Hematopoietic multipotent progenitor cell treated with erythropoietin and hydrocortisone succinate and interleukin-3 and kit ligand, for 8 days (in vitro differentiated cells): ENCODE measurements around the gene PRPSAP1.
A peak's percentile ranks its signal among the peaks of the same experiment; 100 is the strongest.
"Not testable (repeated sequence)": the region's sequence is repeated elsewhere in the genome, so short reads cannot be mapped to it uniquely, and the experiment has no call there.

Experiments used
- DNase-seq: peaks from one replicate; pipeline ENCODE4 v3.0.0-alpha.2; 2015

The PRPSAP1 gene

DNA sequence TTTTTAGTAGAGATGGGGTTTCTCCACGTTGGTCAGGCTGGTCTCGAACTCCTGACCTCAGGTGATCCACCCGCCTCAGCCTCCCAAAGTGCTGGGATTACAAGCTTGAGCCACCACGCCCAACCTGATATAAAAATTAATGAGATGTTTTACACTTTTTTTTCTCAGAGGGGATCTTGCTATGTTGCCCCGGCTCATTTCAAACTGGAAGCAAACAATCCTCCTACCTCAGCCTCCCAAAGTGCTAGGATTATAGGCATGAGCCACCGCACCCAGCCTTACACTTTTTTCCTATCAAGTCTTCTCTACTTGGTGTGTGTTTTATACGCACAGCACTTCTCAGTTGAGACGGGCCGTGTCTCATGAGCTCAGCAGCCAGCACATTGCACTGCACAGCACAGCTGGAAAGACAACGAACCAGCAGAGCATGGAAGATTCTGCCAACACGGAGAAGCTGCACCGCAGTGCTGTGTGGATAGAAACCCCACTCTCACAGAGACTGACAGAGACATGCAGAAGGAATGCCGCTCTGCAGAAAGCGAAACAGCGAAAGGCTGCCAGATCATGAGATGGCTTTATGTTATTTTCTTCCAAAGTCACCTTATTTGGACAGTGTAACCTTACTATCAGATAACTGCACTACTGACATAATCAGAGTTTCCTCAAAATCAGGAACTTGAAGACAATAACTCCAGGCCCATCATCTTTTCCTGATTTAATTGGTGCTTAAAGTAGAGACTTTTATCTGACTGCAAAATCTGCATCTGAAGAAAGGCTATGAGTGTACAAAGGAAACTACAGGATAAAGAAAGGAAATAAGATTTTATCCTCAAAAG, 39.1 kb downstream of the PRPSAP1 start:
- DNase-seq, result no peak

- no peak for DNase-seq
Measured at GRCh38 chr17:76312735-76313134, 41.0 kb downstream of the PRPSAP1 start.

DNA sequence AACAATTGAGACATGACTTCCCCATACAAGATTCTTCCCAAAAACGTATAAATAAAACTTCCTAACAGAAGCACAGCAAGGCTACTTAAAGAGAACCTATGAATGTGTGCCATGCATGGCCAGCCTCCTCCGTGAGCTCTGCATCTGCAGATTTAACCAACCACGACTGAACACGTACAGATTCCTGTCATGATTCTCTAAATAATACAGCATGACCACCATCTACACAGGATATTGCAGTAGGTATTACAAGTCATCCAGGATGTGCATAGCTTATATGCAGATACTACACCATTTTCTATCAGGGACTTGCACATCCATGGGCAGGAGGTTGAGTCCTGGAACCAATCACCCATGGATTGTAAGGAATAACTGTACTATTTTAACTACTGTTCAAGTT, 44.3 kb downstream of the PRPSAP1 start:
- no peak for DNase-seq

- DNase-seq, result no peak
Measured at GRCh38 chr17:76307966-76308338, 45.8 kb downstream of the PRPSAP1 start, which contains the start of gene QRICH2. TSS of gene QRICH2 (minus strand) at chr17:76308276. CDS start at chr17:76307998, 278 bp downstream.

DNA sequence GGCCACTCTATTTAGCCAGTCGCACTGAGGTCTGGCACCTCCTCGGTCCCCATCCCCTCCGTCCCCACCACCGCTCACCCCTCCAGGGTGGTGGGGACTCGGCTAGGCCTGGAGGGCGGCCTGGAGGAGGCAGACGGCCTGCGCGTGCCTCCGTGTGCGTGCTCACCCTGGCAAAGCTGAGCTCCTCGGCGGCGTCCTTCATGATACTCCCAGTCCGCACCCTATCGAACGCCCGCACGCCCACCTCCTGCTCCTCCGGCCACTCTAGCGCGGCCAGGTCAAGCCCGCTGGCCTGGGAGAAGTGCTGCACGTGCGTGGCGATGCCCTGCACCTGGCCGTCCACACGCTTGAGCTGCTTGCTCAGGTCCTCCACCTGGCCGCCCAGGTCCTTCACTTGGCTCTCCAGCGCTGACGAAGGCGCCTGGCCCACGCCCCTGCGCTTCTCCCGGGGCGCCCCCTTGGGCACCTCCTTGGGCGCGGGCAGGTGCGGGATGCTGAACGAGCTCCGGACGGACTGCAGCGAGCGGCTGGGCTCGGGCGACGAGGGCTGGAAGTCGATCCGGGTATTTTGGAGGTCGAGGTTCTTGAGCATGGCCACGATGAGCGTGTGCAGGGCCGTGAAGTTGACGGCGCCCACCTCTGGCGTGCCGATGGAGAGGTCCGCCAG, 46.3 kb downstream of the PRPSAP1 start:
- DNase-seq, result no peak

DNA sequence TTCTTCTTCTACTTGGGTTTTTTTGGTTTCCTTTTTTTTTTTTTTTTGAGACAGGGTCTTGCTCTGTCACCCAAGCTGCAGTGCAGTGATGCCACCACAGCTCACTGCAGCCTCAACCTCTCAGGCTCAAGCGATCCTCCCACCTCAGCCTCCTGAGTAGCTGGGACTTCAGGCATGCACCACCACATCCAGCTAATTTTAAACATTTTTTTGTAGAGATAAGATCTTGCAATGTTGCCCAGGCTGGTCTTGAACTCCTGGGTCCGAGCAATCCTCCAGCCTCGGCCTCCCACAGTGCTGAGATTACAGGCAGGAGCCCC, 48.6 kb downstream of the PRPSAP1 start:
- not testable (repeated sequence) for DNase-seq

- DNase-seq, result no peak
Measured at GRCh38 chr17:76304226-76305134, 49.2 kb downstream of the PRPSAP1 start.

GRCh38 chr17:76297436-76297835, 56.3 kb downstream of the PRPSAP1 start:
- DNase-seq, result no peak

DNA sequence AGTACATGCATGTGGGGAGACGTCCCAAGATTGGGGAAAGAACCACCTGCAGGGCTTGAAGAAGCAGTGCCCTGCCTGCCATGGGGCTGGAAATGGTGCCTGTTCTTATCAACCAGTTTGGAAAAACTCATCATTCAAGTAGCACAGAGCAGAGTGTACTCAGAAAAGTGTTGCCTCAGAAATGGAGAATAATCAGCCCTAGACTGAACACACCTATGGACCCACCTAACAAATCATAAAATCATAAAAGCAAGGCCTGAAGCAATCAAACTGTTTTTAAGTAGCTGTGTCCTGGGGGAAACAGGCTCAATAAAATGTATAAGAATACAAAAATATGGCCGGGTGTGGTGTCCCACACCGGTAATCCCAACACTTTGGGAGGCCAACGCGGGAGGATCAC, 56.8 kb downstream of the PRPSAP1 start:
- no peak for DNase-seq

DNA sequence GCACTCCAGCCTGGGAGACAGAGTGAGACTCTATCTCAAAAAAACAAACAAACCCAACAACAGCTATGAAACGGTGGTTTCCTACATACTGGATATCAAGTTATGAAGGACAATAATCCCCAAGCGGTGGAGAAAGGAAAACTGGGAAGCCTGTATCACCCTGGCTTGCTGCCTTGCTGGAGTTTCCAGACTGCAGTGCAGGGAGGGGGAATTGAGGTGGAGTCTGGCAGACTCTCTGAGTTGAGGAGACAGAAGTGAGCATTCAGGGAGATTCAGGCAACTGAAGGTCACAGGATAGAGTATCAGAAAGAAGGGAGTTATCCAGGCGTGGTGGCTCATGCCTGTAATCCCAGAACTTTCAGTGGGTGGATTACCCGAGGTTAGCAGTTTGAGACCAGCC, 57.5 kb downstream of the PRPSAP1 start:
- no peak for DNase-seq

DNA sequence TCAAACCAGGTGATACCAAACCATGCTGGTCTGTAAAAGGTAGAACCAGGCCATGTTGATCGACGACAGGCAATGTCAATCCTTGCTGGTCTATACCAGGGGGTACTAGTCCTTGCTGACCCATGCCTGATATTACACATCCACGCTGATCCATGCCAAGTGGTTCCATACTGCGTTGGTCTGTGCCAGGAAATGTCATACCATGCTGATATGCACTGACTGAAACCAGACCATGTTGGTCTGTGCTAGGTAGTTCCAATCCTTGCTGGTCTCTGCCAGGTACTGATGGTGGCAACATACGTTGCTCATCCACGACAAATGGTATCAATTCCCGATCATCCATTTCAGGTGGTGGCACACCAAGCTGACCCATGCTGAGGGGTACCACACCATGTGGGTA, 60.6 kb downstream of the PRPSAP1 start:
- no peak for DNase-seq

DNA sequence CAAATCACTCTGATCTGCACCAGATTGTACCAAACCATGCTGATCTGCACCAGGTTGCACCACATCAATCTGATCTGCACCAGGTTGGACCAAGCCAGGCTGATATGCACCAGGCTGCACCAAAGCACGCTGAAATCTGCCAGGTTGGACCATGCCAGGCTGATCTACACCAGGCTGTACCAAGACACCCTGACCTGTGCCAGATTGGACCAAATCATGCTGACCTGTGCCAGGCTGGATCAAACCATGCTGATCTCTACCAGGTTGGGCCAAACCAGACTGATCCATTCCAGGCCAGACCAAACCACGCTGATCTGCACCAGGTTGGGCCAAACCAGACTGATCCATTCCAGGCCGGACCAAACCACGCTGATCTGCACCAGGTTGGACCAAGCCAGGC, 61.1 kb downstream of the PRPSAP1 start:
- DNase-seq, result no peak

DNA sequence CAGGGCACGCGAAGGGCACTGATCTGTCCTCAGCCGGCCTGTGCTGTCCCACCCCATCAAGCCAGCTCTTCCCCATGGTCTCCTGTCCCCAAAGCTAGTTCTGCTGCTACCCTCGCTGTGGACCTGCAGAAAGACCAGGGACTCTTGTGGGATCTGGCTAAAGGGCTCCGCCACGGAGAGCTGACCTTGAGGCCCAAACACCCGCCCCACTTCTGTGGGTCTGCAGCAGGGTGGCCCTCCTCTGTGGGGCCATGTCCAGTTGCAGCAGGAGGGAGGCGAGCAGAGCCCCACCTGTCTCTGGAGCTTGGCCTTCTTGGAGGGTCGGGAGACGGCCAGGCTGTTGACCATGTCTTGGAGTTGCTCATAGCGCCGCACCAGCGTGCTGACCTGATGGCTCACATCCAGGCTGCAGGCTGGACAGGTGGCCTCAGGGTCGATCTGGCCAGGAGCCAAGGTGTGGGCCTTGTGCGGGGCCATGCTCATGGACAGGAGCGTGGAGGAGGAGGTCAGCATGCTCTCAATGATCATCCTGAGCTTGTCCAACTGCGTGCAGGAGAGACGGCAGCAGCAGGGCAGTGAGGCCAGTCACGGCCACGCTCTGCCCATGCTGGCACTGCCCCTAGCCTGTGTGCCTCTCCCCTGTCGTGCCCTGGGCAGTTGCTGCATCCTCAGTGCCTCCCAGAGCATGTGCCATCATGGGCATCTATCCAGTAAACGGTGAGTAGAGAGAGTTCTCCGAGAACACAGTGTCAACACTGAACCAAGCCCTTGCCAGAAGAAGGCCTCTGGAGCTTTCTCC, 71.9 kb downstream of the PRPSAP1 start:
- DNase-seq, result no peak

- no peak for DNase-seq
Measured at GRCh38 chr17:76280650-76281049, 73.1 kb downstream of the PRPSAP1 start.

DNA sequence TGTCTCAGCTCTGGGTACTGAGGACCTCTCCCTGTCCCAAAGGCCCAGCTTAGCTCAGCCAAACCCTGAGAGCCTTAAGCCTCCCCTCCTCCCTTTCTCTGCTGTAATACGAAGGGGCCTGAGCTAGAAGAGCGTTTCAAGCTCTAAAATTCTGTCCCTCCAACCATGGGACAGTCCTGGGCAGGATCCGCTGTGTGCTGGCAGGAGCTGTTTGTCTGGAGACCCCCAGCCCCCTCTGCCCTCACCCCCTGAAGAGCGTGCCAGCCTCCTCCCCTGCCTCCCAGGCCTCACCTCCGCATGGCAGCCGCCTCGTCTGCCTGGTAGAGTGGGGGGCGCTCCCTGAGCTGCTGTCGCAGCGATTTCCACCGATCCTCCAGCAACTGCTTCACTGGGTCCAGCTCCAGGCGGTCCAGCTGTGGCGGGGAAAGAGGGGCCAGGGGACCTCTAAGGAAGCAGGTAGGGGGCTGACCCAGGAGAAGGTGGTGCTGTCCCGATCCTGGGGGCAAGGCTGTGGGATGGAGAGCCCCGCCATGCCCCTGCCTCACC, 73.9 kb downstream of the PRPSAP1 start:
- DNase-seq, result no peak

GRCh38 chr17:76278952-76279741, 74.6 kb downstream of the PRPSAP1 start:
- DNase-seq, result peak; percentile 75

GRCh38 chr17:76278268-76278908, 75.3 kb downstream of the PRPSAP1 start:
- DNase-seq, result no peak

- no peak for DNase-seq
Measured at GRCh38 chr17:76277300-76278267, 76.1 kb downstream of the PRPSAP1 start.

- no peak for DNase-seq
Measured at GRCh38 chr17:76276461-76277299, 77.0 kb downstream of the PRPSAP1 start.
